Upper lobe of right lung (tissue), 1 donor: ENCODE results near the gene TMEM208. TPM values are rescaled to one million over a fixed set of nuclear protein-coding genes. Genes with fewer than 3 reads are reported as not detected.

Experiments
- ATAC-seq: fragments of 200-7000 bp; cut with Tn5 transposase; one replicate; pipeline ENCODE4 v1.9.1; 2020; ENCODE audit warnings: mild to moderate bottlenecking, moderate library complexity
- DNase-seq: peaks from one replicate; pipeline ENCODE4 v3.0.0-alpha.2; 2020
- H3K27ac ChIP-seq: fragments of 200-600 bp; one replicate; pipeline ENCODE4 v1.8.0; 2022
- H3K27me3 ChIP-seq: fragments of 200-600 bp; one replicate; pipeline ENCODE4 v1.8.0; 2022; ENCODE audit warnings: mild to moderate bottlenecking
- H3K36me3 ChIP-seq: fragments of 200-600 bp; one replicate; pipeline ENCODE4 v1.8.0; 2022
- H3K4me1 ChIP-seq: fragments of 200-600 bp; one replicate; pipeline ENCODE4 v1.8.0; 2022
- H3K4me3 ChIP-seq: fragments of 200-600 bp; one replicate; pipeline ENCODE4 v1.8.0; 2022; ENCODE audit warnings: mild to moderate bottlenecking
- H3K9me3 ChIP-seq: fragments of 200-600 bp; one replicate; pipeline ENCODE4 v1.8.0; 2022
- intact Hi-C: fragments of 100-400 bp; cut with DNase I; formaldehyde crosslinking; loops from one replicate; pipeline ENCODE4 v1.11.0; 2022
- total RNA-seq: library from RNA; stranded (reverse); fragmentation: NEBNext Ultra II Directional; extraction: Animal tissue kit (Norgen Biotek cat#: 25700); gene quantifications from one replicate; pipeline ENCODE4 v1.2.1, GENCODE V29; 2021
- TF ChIP-seq, protein P1 (sequence below): fragments of 200-600 bp; IDR thresholded peaks from one replicate; pipeline ENCODE4 v1.8.0; 2022; ENCODE audit warnings: antibody characterized with exemption
- donor health status: DM: no; HTN: yes; CAD: no; lungs with severe emphysema.

Gene TMEM208
- total RNA-seq, 1 donor from 2014 or later = 39.3 TPM

DNA sequence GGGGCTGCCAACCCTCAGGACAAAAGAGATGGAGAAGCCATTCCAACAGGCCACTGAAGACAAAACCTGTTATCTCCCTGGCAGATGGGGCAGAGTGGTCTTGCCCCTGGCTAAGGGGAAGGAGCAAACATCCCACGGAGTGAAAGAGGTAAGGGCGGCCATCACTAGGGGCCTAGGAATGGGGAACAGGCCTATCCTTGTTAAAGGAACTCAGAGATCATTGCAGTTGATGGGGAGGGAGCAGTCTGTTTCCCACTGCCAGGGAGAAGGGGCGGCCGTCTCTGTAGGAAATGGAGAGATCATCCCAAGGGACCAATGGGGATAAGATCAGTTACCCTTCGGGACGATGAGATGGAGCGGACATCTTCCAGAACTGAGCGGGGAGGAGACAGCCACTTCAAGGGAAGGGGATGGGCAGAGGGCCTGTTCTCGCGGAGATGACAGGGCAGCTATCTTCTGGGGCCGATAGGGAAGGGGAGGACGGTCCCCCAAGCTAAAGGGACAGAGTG lies 581 bp upstream of the TMEM208 start:
- no peak for ATAC-seq
- no peak for DNase-seq
- peaks cover 33% of the 10 kb centered on the region for H3K36me3 ChIP-seq
- H3K27me3 ChIP-seq = no peaks in the 10 kb centered on the region
- H3K9me3 ChIP-seq = no peaks in the 10 kb centered on the region
- TF ChIP-seq, protein P1, sequence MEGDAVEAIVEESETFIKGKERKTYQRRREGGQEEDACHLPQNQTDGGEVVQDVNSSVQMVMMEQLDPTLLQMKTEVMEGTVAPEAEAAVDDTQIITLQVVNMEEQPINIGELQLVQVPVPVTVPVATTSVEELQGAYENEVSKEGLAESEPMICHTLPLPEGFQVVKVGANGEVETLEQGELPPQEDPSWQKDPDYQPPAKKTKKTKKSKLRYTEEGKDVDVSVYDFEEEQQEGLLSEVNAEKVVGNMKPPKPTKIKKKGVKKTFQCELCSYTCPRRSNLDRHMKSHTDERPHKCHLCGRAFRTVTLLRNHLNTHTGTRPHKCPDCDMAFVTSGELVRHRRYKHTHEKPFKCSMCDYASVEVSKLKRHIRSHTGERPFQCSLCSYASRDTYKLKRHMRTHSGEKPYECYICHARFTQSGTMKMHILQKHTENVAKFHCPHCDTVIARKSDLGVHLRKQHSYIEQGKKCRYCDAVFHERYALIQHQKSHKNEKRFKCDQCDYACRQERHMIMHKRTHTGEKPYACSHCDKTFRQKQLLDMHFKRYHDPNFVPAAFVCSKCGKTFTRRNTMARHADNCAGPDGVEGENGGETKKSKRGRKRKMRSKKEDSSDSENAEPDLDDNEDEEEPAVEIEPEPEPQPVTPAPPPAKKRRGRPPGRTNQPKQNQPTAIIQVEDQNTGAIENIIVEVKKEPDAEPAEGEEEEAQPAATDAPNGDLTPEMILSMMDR = no peak
- H3K27ac ChIP-seq = peak overlapping the region; percentile 76
- intact Hi-C loops = no loop called here
- peak overlapping the region; percentile 77 for H3K4me3 ChIP-seq
- peaks cover 13% of the 10 kb centered on the region for H3K4me1 ChIP-seq

- DNase-seq (no peak), ATAC-seq (no peak)
- Histone ChIP-seq H3K36me3 (peaks cover 45% of the 10 kb centered on the region), H3K27me3 (no peaks in the 10 kb centered on the region), H3K27ac (peak overlapping the region; percentile 76), H3K4me3 (peak overlapping the region; percentile 77), H3K4me1 (peaks cover 13% of the 10 kb centered on the region), H3K9me3 (no peaks in the 10 kb centered on the region)
- TF ChIP-seq, protein P1 = no peak
- intact Hi-C loops = no loop called here
Measured at GRCh38 chr16:67227567-67227921, 614 bp downstream of the TMEM208 start.

DNA sequence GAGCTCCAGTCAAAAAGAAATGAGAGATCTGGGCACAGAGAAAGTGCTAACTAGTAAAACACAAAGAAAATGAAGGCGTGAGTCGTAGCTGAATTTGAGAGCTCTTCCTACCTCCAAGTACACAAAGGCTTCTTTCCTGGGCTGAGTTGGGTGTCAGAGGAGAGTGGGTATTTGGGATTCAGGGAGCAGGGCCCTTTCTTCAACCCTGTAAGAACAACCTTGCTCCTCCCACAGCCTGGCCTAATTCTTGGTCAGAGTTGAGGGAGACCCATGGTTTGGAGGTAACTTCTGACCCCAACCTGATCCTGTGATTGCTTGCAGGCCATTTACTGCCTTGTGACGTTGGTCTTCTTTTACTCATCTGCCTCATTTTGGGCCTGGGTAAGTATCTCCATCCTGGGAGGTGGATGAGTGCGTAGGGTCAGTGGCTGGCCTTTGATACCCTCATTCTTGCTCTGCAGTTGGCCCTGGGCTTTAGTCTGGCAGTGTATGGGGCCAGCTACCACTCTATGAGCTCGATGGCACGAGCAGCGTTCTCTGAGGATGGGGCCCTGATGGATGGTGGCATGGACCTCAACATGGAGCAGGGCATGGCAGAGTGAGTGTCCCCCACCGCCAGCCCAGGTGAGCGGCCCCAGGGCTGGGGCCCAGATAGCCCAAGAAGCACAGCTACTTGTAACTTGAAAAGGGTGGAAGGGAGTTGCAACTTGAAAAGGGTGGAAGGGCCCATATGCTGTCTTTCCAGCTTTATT lies 1.3 kb downstream of the TMEM208 start:
- no peaks in the 10 kb centered on the region for H3K27me3 ChIP-seq
- no peak for ATAC-seq
- H3K4me3 ChIP-seq = peak overlapping the region; percentile 77
- no peak overlapping the region for H3K27ac ChIP-seq
- H3K9me3 ChIP-seq = no peaks in the 10 kb centered on the region
- TF ChIP-seq, protein P1 = no peak
- no peak for DNase-seq
- intact Hi-C loops = no loop called here
- H3K36me3 ChIP-seq = peaks cover 51% of the 10 kb centered on the region
- H3K4me1 ChIP-seq = peaks cover 13% of the 10 kb centered on the region

DNA sequence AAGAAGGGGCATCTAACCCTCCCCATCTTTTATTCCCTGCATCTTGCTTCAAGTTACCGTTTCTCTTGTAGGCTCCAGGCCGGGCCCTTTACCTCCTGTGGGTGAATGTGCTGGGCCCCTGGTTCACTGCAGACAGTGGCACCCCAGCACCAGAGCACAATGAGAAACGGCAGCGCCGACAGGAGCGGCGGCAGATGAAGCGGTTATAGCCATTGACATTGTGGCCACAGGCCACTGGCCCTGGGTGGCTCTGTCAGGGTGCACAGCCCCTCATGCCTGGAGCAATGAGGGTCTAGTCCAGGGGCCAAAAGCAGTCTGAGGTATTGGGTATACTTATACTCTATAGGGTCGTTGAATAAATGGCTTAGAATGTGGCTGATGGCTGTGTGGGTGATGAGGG lies 2.0 kb downstream of the TMEM208 start:
- DNase-seq = no peak
- Histone ChIP-seq H3K9me3 (no peaks in the 10 kb centered on the region), H3K4me1 (peaks cover 13% of the 10 kb centered on the region), H3K27ac (no peak overlapping the region), H3K27me3 (no peaks in the 10 kb centered on the region), H3K36me3 (peaks cover 58% of the 10 kb centered on the region), H3K4me3 (no peak overlapping the region)
- intact Hi-C loops = no loop called here
- ATAC-seq = no peak
- TF ChIP-seq, protein P1 = no peak

DNA sequence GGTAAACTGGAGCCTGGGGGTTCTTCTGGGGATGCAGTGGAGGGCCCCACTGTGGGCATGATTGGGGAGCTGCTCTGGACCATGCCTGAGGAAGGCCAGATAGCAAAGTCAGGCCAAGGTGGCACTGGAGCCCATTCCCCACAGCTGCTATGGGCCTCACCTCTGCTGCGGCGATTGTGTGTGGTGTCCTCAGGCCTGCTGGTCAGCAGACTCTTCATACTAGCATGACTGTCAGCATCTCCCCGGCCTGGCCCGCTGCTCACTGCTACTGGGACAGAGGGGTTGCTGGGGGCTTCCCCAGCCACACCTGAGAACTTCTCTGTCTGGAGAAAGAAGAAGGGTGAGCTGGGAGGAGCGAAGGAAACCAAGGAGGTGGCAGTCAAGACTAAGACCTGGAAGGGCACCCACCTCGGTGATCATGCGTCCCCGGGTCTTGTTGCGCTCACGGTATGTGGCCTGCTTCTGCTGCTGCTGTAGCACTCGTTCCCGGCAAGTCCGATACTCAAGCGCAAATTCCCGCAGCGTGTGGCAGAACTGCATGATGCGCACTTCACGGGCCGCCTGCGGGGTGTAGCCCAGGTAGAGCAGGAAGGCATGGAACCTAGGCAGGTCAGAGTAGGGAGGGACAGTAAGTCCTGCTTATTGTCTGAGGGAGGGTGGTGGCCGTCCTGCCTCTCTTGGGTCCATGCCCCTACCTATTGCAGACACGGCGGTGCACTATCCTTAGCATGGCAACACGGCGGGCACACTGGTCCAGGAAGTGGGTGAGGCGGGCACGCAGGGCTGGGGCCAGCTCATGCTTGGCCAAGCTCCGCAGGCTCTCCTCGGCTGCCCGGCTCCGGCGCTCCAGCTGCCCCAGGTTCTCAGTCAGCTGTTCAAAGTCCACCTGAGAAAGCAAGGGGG lies 3.2 kb downstream of the TMEM208 start:
- DNase-seq = peak; percentile 61

More for the DNA sequence above, 3.2 kb downstream of the TMEM208 start:
- no peak for ATAC-seq
- no peaks in the 10 kb centered on the region for H3K27me3 ChIP-seq
- H3K9me3 ChIP-seq = no peaks in the 10 kb centered on the region
- peaks cover 13% of the 10 kb centered on the region for H3K4me1 ChIP-seq
- TF ChIP-seq, protein P1 = no peak
- H3K27ac ChIP-seq = no peak overlapping the region
- intact Hi-C loops = no loop called here
- no peak overlapping the region for H3K4me3 ChIP-seq
- H3K36me3 ChIP-seq = peaks cover 70% of the 10 kb centered on the region
